Measurements from ENCODE around the gene EXOC1L.

DNA sequence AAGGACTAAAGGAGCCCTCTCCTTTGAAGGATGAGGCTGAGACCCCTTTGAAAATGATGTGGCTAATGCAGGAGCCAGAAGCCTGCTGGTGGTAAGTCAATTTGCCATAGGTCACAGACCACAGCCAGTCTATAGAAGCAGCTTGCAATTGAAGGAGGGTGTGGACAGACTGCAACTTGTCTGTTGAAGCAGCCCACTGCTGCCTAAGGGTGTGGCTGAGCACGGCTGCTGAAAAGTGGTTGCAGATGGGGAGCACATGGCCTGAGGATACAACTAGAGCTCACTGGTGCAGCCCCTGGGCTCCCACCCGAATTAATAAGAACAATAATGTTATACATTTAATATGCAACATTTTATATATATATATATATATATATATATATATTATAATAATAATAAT is 11.4 kb upstream of the EXOC1L start:
- TF ChIP-seq, protein P1, sequence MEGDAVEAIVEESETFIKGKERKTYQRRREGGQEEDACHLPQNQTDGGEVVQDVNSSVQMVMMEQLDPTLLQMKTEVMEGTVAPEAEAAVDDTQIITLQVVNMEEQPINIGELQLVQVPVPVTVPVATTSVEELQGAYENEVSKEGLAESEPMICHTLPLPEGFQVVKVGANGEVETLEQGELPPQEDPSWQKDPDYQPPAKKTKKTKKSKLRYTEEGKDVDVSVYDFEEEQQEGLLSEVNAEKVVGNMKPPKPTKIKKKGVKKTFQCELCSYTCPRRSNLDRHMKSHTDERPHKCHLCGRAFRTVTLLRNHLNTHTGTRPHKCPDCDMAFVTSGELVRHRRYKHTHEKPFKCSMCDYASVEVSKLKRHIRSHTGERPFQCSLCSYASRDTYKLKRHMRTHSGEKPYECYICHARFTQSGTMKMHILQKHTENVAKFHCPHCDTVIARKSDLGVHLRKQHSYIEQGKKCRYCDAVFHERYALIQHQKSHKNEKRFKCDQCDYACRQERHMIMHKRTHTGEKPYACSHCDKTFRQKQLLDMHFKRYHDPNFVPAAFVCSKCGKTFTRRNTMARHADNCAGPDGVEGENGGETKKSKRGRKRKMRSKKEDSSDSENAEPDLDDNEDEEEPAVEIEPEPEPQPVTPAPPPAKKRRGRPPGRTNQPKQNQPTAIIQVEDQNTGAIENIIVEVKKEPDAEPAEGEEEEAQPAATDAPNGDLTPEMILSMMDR (IDR thresholded peaks at IDR 0.05): no peak
- no peak for TF ChIP-seq POLR2AphosphoS5 (IDR thresholded peaks at IDR 0.05)
- TF ChIP-seq POLR2A (IDR thresholded peaks at IDR 0.05): no peak
- no peak for TF ChIP-seq EP300 (IDR thresholded peaks at IDR 0.05)
